OCI-LY7 (cell line): ENCODE measurements around the gene PTPRQ.

Experiments used
- EZH2phosphoT487 ChIP-seq: fragments of 200-600 bp; sonication (generic); IDR thresholded peaks from 2 replicates; pipeline ENCODE4 v1.6.1; 2018; ENCODE audit warnings: low read depth, borderline replicate concordance, mild to moderate bottlenecking, mixed run types, antibody characterized with exemption, low read length, moderate library complexity, mixed read lengths
- TF ChIP-seq, protein P1 (sequence below): fragments of 200-600 bp; sonication (generic); conservative IDR thresholded peaks from 2 replicates; pipeline ENCODE4 v1.5.1; 2014; ENCODE audit warnings: mild to moderate bottlenecking, antibody characterized with exemption, low read length, moderate library complexity, mixed read lengths

DNA sequence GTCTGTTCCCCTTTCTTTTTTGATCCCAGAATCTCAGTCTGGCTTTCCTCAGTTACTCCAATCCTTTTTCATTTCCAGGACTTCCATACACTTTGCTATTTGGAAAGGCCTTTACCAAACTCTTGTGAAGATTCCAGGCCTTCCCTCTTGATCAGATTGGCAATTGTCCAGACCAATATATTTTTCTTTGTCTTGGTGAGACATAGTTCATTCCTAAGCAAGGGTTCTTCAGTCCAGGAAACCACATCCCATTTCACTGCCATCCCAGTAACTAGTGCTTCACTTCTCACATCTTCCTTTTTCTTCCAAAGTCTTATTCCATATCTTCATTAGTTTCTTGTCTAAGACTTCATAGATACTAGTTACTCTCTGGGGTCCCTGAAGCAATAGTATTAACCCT lies 2.1 kb upstream of the PTPRQ start:
- TF ChIP-seq, protein P1, sequence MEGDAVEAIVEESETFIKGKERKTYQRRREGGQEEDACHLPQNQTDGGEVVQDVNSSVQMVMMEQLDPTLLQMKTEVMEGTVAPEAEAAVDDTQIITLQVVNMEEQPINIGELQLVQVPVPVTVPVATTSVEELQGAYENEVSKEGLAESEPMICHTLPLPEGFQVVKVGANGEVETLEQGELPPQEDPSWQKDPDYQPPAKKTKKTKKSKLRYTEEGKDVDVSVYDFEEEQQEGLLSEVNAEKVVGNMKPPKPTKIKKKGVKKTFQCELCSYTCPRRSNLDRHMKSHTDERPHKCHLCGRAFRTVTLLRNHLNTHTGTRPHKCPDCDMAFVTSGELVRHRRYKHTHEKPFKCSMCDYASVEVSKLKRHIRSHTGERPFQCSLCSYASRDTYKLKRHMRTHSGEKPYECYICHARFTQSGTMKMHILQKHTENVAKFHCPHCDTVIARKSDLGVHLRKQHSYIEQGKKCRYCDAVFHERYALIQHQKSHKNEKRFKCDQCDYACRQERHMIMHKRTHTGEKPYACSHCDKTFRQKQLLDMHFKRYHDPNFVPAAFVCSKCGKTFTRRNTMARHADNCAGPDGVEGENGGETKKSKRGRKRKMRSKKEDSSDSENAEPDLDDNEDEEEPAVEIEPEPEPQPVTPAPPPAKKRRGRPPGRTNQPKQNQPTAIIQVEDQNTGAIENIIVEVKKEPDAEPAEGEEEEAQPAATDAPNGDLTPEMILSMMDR = no peak
- no peak for TF ChIP-seq EZH2phosphoT487
